Effector CD4-positive, alpha-beta T cell (primary cell): Measurements from ENCODE around the gene PFKP.

Source experiments
- DNase-seq: peaks from one replicate; pipeline ENCODE4 v3.0.0-alpha.2; 2020

PFKP gene

GRCh38 chr10:3137958-3138726 lies 70.8 kb downstream of the PFKP start:
- DNase-seq = no peak

- DNase-seq = no peak
Observed at GRCh38 chr10:3139216-3139910, 72.0 kb downstream of the PFKP start.

GRCh38 chr10:3140280-3140679 lies 72.9 kb downstream of the PFKP start:
- DNase-seq = no peak

GRCh38 chr10:3141351-3142005 lies 74.1 kb downstream of the PFKP start:
- DNase-seq = no peak

GRCh38 chr10:3142146-3142875 lies 75.0 kb downstream of the PFKP start:
- no peak for DNase-seq

- no peak for DNase-seq
Observed at GRCh38 chr10:3143366-3143765, 76.0 kb downstream of the PFKP start.

- DNase-seq = no peak
Observed at GRCh38 chr10:3143791-3144434, 76.6 kb downstream of the PFKP start.

GRCh38 chr10:3145366-3145765 lies 78.0 kb downstream of the PFKP start:
- DNase-seq = no peak

- DNase-seq = no peak
Observed at GRCh38 chr10:3146289-3146688, 78.9 kb downstream of the PFKP start.

GRCh38 chr10:3147117-3147820 lies 79.9 kb downstream of the PFKP start:
- no peak for DNase-seq

GRCh38 chr10:3148041-3148440 lies 80.7 kb downstream of the PFKP start:
- DNase-seq = no peak

- no peak for DNase-seq
Observed at GRCh38 chr10:3148994-3149393, 81.6 kb downstream of the PFKP start.

GRCh38 chr10:3149918-3150317 lies 82.6 kb downstream of the PFKP start:
- no peak for DNase-seq

- DNase-seq = no peak
Observed at GRCh38 chr10:3150366-3150765, 83.0 kb downstream of the PFKP start.

GRCh38 chr10:3150961-3151360 lies 83.6 kb downstream of the PFKP start:
- DNase-seq = no peak

GRCh38 chr10:3151889-3152565 lies 84.7 kb downstream of the PFKP start:
- no peak for DNase-seq

GRCh38 chr10:3152566-3152935 lies 85.2 kb downstream of the PFKP start:
- no peak for DNase-seq

GRCh38 chr10:3154666-3155065 lies 87.3 kb downstream of the PFKP start:
- DNase-seq = no peak

- no peak for DNase-seq
Observed at GRCh38 chr10:3159152-3159551, 91.8 kb downstream of the PFKP start.

- DNase-seq = no peak
Observed at GRCh38 chr10:3162533-3162932, 95.2 kb downstream of the PFKP start.

- DNase-seq = no peak
Observed at GRCh38 chr10:3163879-3164278, 96.5 kb downstream of the PFKP start.

GRCh38 chr10:3165196-3165595 lies 97.8 kb downstream of the PFKP start:
- no peak for DNase-seq
